Mucosa of rectum (tissue), 2 donors: ENCODE measurements around the gene TSPEAR.

Source experiments
- H3K27ac ChIP-seq, 2 donors: one replicate each; pipeline ENCODE4 v1.7.0; 2013; ENCODE audit warnings: inconsistent platforms in 2 of 2, low read depth in 2 of 2, low read length in 2 of 2
- H3K27me3 ChIP-seq, 2 donors: one replicate each; pipeline ENCODE4 v1.7.0; 2013; ENCODE audit warnings: low read length in 2 of 2; ENCODE audit not compliant: control insufficient read depth in 2 of 2, insufficient read depth in 2 of 2
- H3K36me3 ChIP-seq, 2 donors: one replicate each; pipeline ENCODE4 v1.7.0; 2013; ENCODE audit warnings: low read length in 2 of 2; ENCODE audit not compliant: control insufficient read depth in 2 of 2, insufficient read depth in 2 of 2
- H3K4me1 ChIP-seq, 2 donors: one replicate each; pipeline ENCODE4 v1.7.0; 2013; ENCODE audit warnings: low read length in 2 of 2, mild to moderate bottlenecking in 1 of 2; ENCODE audit not compliant: control insufficient read depth in 2 of 2, insufficient read depth in 2 of 2
- H3K4me3 ChIP-seq, 2 donors: one replicate each; pipeline ENCODE4 v1.7.0; 2013; ENCODE audit warnings: low read length in 2 of 2
- H3K9ac ChIP-seq, 2 donors: one replicate each; pipeline ENCODE4 v1.7.0; 2013; ENCODE audit warnings: low read length in 2 of 2, low read depth in 1 of 2, mild to moderate bottlenecking in 1 of 2
- H3K9me3 ChIP-seq, 2 donors: one replicate each; pipeline ENCODE4 v1.7.0; 2013; ENCODE audit warnings: low read length in 2 of 2; ENCODE audit not compliant: control insufficient read depth in 2 of 2
- donor health status: healthy.
- donor health status: Normal muscosa, but diverticular disease.

Gene TSPEAR

GRCh38 chr21:44752671-44753235 lies 41.4 kb upstream of the TSPEAR start:
- Histone ChIP-seq H3K4me3 (no peak overlapping the region), H3K27me3 (peaks cover 0 to 3% of the 10 kb centered on the region in 2 donors), H3K4me1 (no peaks in the 10 kb centered on the region), H3K27ac (no peak overlapping the region), H3K9ac (no peak overlapping the region), H3K36me3 (no peaks in the 10 kb centered on the region), H3K9me3 (no peaks in the 10 kb centered on the region)

GRCh38 chr21:44751799-44752636 lies 40.6 kb upstream of the TSPEAR start:
- Histone ChIP-seq H3K4me1 (no peaks in the 10 kb centered on the region), H3K9me3 (no peaks in the 10 kb centered on the region), H3K4me3 (no peak overlapping the region), H3K27me3 (peaks cover 0 to 3% of the 10 kb centered on the region in 2 donors), H3K9ac (no peak overlapping the region), H3K27ac (no peak overlapping the region), H3K36me3 (no peaks in the 10 kb centered on the region)

- H3K36me3 ChIP-seq, result no peaks in the 10 kb centered on the region
- H3K27me3 ChIP-seq, result peaks cover 0 to 3% of the 10 kb centered on the region in 2 donors
- no peak overlapping the region for H3K27ac ChIP-seq
- no peak overlapping the region for H3K9ac ChIP-seq
- H3K4me3 ChIP-seq, result no peak overlapping the region
- H3K4me1 ChIP-seq, result no peaks in the 10 kb centered on the region
- no peaks in the 10 kb centered on the region for H3K9me3 ChIP-seq
Observed at GRCh38 chr21:44751186-44751798, 39.9 kb upstream of the TSPEAR start.

GRCh38 chr21:44750675-44751025 lies 39.3 kb upstream of the TSPEAR start:
- no peaks in the 10 kb centered on the region for H3K9me3 ChIP-seq
- no peak overlapping the region for H3K27ac ChIP-seq
- H3K36me3 ChIP-seq, result no peaks in the 10 kb centered on the region
- H3K4me3 ChIP-seq, result no peak overlapping the region
- no peak overlapping the region for H3K9ac ChIP-seq
- peaks cover 0 to 3% of the 10 kb centered on the region in 2 donors for H3K27me3 ChIP-seq
- H3K4me1 ChIP-seq, result no peaks in the 10 kb centered on the region

- Histone ChIP-seq H3K27me3 (peaks cover 0 to 3% of the 10 kb centered on the region in 2 donors), H3K27ac (no peak overlapping the region), H3K9me3 (no peaks in the 10 kb centered on the region), H3K4me1 (no peaks in the 10 kb centered on the region), H3K4me3 (no peak overlapping the region), H3K36me3 (no peaks in the 10 kb centered on the region), H3K9ac (no peak overlapping the region)
Observed at GRCh38 chr21:44749759-44750674, 38.6 kb upstream of the TSPEAR start.

GRCh38 chr21:44749116-44749758 lies 37.9 kb upstream of the TSPEAR start:
- Histone ChIP-seq H3K4me3 (no peak overlapping the region), H3K27ac (no peak overlapping the region), H3K36me3 (no peaks in the 10 kb centered on the region), H3K9ac (no peak overlapping the region), H3K4me1 (no peaks in the 10 kb centered on the region), H3K9me3 (no peaks in the 10 kb centered on the region), H3K27me3 (peaks cover 0 to 3% of the 10 kb centered on the region in 2 donors)

- Histone ChIP-seq H3K9me3 (no peaks in the 10 kb centered on the region), H3K27ac (no peak overlapping the region), H3K4me3 (no peak overlapping the region), H3K27me3 (peaks cover 0 to 3% of the 10 kb centered on the region in 2 donors), H3K4me1 (no peaks in the 10 kb centered on the region), H3K9ac (no peak overlapping the region), H3K36me3 (no peaks in the 10 kb centered on the region)
Observed at GRCh38 chr21:44748621-44749020, 37.2 kb upstream of the TSPEAR start.

- Histone ChIP-seq H3K9me3 (no peaks in the 10 kb centered on the region), H3K4me1 (no peaks in the 10 kb centered on the region), H3K4me3 (no peak overlapping the region), H3K27ac (no peak overlapping the region), H3K36me3 (no peaks in the 10 kb centered on the region), H3K27me3 (no peaks in the 10 kb centered on the region), H3K9ac (no peak overlapping the region)
Observed at GRCh38 chr21:44742418-44743153, 31.2 kb upstream of the TSPEAR start.

- Histone ChIP-seq H3K9ac (no peak overlapping the region), H3K4me3 (no peak overlapping the region), H3K36me3 (no peaks in the 10 kb centered on the region), H3K27me3 (no peaks in the 10 kb centered on the region), H3K4me1 (no peaks in the 10 kb centered on the region), H3K9me3 (peaks cover 0 to 3% of the 10 kb centered on the region in 2 donors), H3K27ac (no peak overlapping the region)
Observed at GRCh38 chr21:44741921-44742320, 30.5 kb upstream of the TSPEAR start.
